IMR-90 (cell line): Measurements from ENCODE around the gene TNKS1BP1. TPM values are rescaled to one million over a fixed set of nuclear protein-coding genes. Genes with fewer than 3 reads are reported as not detected.

Experiments used
- ATAC-seq: fragments of 200-7000 bp; cut with Tn5 transposase; 2 replicates; pipeline ENCODE4 v1.9.1; 2020; ENCODE audit warnings: low read depth, mild to moderate bottlenecking, moderate library complexity
- BruUV-seq: library from RNA; stranded (reverse); fragments of 400-500 nt; replicated peaks from 2 replicates; lab custom pipeline; 2021; lab: Mats Ljungman, UMichigan
- CTCF ChIA-PET: fragments of 300-600 bp; formaldehyde crosslinking; extraction: SDS; loops from one replicate; lab custom pipeline; 2021; ENCODE audit warnings: antibody characterized with exemption; lab: Yijun Ruan, JAX
- POLR2A ChIA-PET: fragments of 300-600 bp; sonication (Branson Sonifier 250); formaldehyde crosslinking; loops from one replicate; lab custom pipeline; 2022; ENCODE audit warnings: antibody characterized with exemption; ENCODE audit not compliant: unreplicated experiment; lab: Charles Lee
- DNase-seq: peaks from one replicate; pipeline ENCODE4 v3.0.0; 2013
- H2AFZ ChIP-seq: replicated peaks from 2 replicates; pipeline ENCODE3; 2013; ENCODE audit warnings: low read length, mild to moderate bottlenecking; ENCODE audit not compliant: poor library complexity
- H2AK5ac ChIP-seq: 2 replicates; pipeline ENCODE4 v1.6.1; 2013; ENCODE audit warnings: low read depth, low read length, inconsistent platforms
- H2AK9ac ChIP-seq: replicated peaks from 2 replicates; pipeline ENCODE3; 2013; ENCODE audit warnings: mild to moderate bottlenecking, low read depth, low read length, moderate library complexity; ENCODE audit not compliant: poor library complexity
- H2BK120ac ChIP-seq: 2 replicates; pipeline ENCODE4 v1.6.1; 2013; ENCODE audit warnings: low read depth, low read length, inconsistent platforms
- H2BK15ac ChIP-seq: 3 replicates; pipeline ENCODE4 v1.6.1; 2013; ENCODE audit warnings: low read depth, low read length, inconsistent platforms
- H2BK20ac ChIP-seq: 2 replicates; pipeline ENCODE4 v1.6.1; 2013; ENCODE audit warnings: low read depth, mild to moderate bottlenecking, inconsistent platforms, low read length, moderate library complexity
- H2BK5ac ChIP-seq: 2 replicates; pipeline ENCODE4 v1.6.1; 2013; ENCODE audit warnings: mild to moderate bottlenecking, low read depth, low read length, inconsistent platforms; ENCODE audit not compliant: poor library complexity, severe bottlenecking
- H3K14ac ChIP-seq: replicated peaks from 2 replicates; pipeline ENCODE4 v1.6.1; 2013; ENCODE audit warnings: low read depth, low read length, inconsistent platforms
- H3K18ac ChIP-seq: 2 replicates; pipeline ENCODE4 v1.6.1; 2013; ENCODE audit warnings: low read depth, low read length, control low read depth
- H3K23ac ChIP-seq: 2 replicates; pipeline ENCODE4 v1.6.1; 2013; ENCODE audit warnings: low read depth, low read length, inconsistent platforms
- H3K27ac ChIP-seq: 2 replicates; pipeline ENCODE4 v1.5.1; 2013; ENCODE audit warnings: mild to moderate bottlenecking, control low read depth, low read length; ENCODE audit not compliant: insufficient read depth
- H3K27me3 ChIP-seq: 2 replicates; pipeline ENCODE4 v1.6.1; 2013; ENCODE audit warnings: low read length; ENCODE audit not compliant: control insufficient read depth, insufficient read depth
- H3K36me3 ChIP-seq: 2 replicates; pipeline ENCODE4 v1.6.1; 2013; ENCODE audit warnings: low read length, mixed read lengths; ENCODE audit not compliant: control insufficient read depth, insufficient read depth
- H3K4ac ChIP-seq: 2 replicates; pipeline ENCODE4 v1.6.1; 2013; ENCODE audit warnings: low read depth, low read length, inconsistent platforms
- H3K4me1 ChIP-seq: 2 replicates; pipeline ENCODE4 v1.6.1; 2013; ENCODE audit warnings: low read length, mixed read lengths; ENCODE audit not compliant: control insufficient read depth, insufficient read depth
- H3K4me2 ChIP-seq: 2 replicates; pipeline ENCODE4 v1.6.1; 2013; ENCODE audit warnings: low read depth, mild to moderate bottlenecking, control low read depth, low read length, moderate library complexity
- H3K4me3 ChIP-seq: 2 replicates; pipeline ENCODE4 v1.5.1; 2013; ENCODE audit warnings: low read depth, mild to moderate bottlenecking, control low read depth, low read length, moderate library complexity; ENCODE audit not compliant: insufficient read depth
- H3K56ac ChIP-seq: 2 replicates; pipeline ENCODE4 v1.6.1; 2013; ENCODE audit warnings: low read length, inconsistent platforms; ENCODE audit not compliant: insufficient read depth; ENCODE audit errors: extremely low read depth
- H3K79me1 ChIP-seq, 2 experiments: 2 replicates each; pipeline ENCODE4 v1.6.1; 2013; ENCODE audit warnings: low read length in 2 of 2, inconsistent platforms in 1 of 2, low read depth in 1 of 2
- H3K9ac ChIP-seq: 2 replicates; pipeline ENCODE4 v1.6.1; 2013; ENCODE audit warnings: low read depth, low read length, control low read depth
- H3K9me1 ChIP-seq: 2 replicates; pipeline ENCODE4 v1.6.1; 2013; ENCODE audit warnings: low read length, inconsistent platforms; ENCODE audit not compliant: insufficient read depth
- H3K9me3 ChIP-seq: 2 replicates; pipeline ENCODE4 v1.6.1; 2013; ENCODE audit warnings: low read length; ENCODE audit not compliant: control insufficient read depth, insufficient read depth
- H4K20me1 ChIP-seq: 2 replicates; pipeline ENCODE4 v1.6.1; 2013; ENCODE audit warnings: low read length, inconsistent platforms; ENCODE audit not compliant: insufficient read depth
- H4K5ac ChIP-seq: 2 replicates; pipeline ENCODE4 v1.6.1; 2013; ENCODE audit warnings: mild to moderate bottlenecking, low read depth, low read length, control low read depth
- H4K8ac ChIP-seq, 2 experiments: 2 replicates each; pipeline ENCODE4 v1.6.1; 2013; ENCODE audit warnings: low read depth in 2 of 2, low read length in 2 of 2, control low read depth in 1 of 2, inconsistent platforms in 1 of 2
- H4K91ac ChIP-seq: 2 replicates; pipeline ENCODE4 v1.6.1; 2013; ENCODE audit warnings: low read depth, low read length, inconsistent platforms; ENCODE audit not compliant: insufficient read depth
- BHLHE40 ChIP-seq: fragments of 150-350 bp; IDR thresholded peaks from 2 replicates; pipeline ENCODE4 v1.6.1; 2016; ENCODE audit warnings: mild to moderate bottlenecking, low read depth, low read length
- CEBPB ChIP-seq: IDR thresholded peaks from 2 replicates; pipeline ENCODE4 v1.6.1; 2012; ENCODE audit warnings: low read depth, low read length, improper control_type of control experiment
- CHD1 ChIP-seq: IDR thresholded peaks from 2 replicates; pipeline ENCODE4 v1.6.1; 2012; ENCODE audit warnings: low read depth, low read length, improper control_type of control experiment
- CTCF ChIP-seq: conservative IDR thresholded peaks from 2 replicates; pipeline ENCODE4 v1.5.1; 2012; ENCODE audit warnings: mild to moderate bottlenecking, low read depth, low read length, improper control_type of control experiment
- MXI1 ChIP-seq: IDR thresholded peaks from 2 replicates; pipeline ENCODE4 v1.6.1; 2012; ENCODE audit warnings: low read depth, mild to moderate bottlenecking, low read length, moderate library complexity, borderline replicate concordance
- NFE2L2 ChIP-seq: fragments of 150-350 bp; IDR thresholded peaks from 2 replicates; pipeline ENCODE4 v1.6.1; 2016; ENCODE audit warnings: low read depth, mild to moderate bottlenecking, low read length
- POLR2A ChIP-seq: IDR thresholded peaks from 2 replicates; pipeline ENCODE4 v1.6.1; 2012; ENCODE audit warnings: mild to moderate bottlenecking, low read depth, low read length
- RFX5 ChIP-seq: IDR thresholded peaks from 2 replicates; pipeline ENCODE4 v1.8.0; 2012; ENCODE audit warnings: low read depth, mild to moderate bottlenecking, low read length, moderate library complexity
- SMC3 ChIP-seq: fragments of 150-350 bp; IDR thresholded peaks from 2 replicates; pipeline ENCODE4 v1.6.1; 2016; ENCODE audit warnings: low read depth, mild to moderate bottlenecking, antibody characterized with exemption, low read length, moderate library complexity
- USF2 ChIP-seq: fragments of 150-350 bp; IDR thresholded peaks from 2 replicates; pipeline ENCODE4 v1.6.1; 2017; ENCODE audit warnings: mild to moderate bottlenecking, antibody characterized with exemption, low read length, low read depth
- WGBS, 2 experiments: methylation state at CpG; one replicate each; pipeline versions ENCODE4 v1.1.5 to v1.1.7; 2013; ENCODE audit warnings: missing lambda C conversion rate in 2 of 2; ENCODE audit not compliant: insufficient read length in 1 of 2; ENCODE audit errors: extremely low coverage in 2 of 2; 5-methylcytosine and 5-hydroxymethylcytosine counted together
- dilution Hi-C: fragments of 300-500 bp; cut with HindIII; formaldehyde crosslinking; loops from one replicate; pipeline ENCODE4 v1.14.3; 2018; ENCODE audit warnings: low sequenced_read_pairs; ENCODE audit not compliant: unreplicated experiment
- in situ Hi-C: fragments of 300-500 bp; cut with MboI; formaldehyde crosslinking; loops from 3 replicates; pipeline ENCODE4 v1.14.3; 2019; ENCODE audit warnings: low sequenced_read_pairs, inconsistent platforms, mixed read lengths
- intact Hi-C: fragments of 100-400 bp; cut with micrococcal nuclease; formaldehyde crosslinking; loops from 2 replicates; pipeline ENCODE4 v1.10.0; 2022
- polyA plus RNA-seq, 3 experiments: library from polyadenylated mRNA; depleted of rRNA; stranded (reverse); fragments of >200 nt; gene quantifications; 2 replicates each; pipeline ENCODE4 v1.2.3, GENCODE V29; 2012; ENCODE audit warnings: low replicate concordance in 1 of 3
- total RNA-seq: library from RNA; depleted of rRNA; stranded (reverse); fragments of >200 nt; gene quantifications from 2 replicates; pipeline ENCODE4 v1.2.3, GENCODE V29; 2012

The TNKS1BP1 gene
- total and polyA plus RNA-seq, 2 of the 4 experiments (the other 2 are of a cell fraction) = 31.7 to 71.4 TPM

- no peak for DNase-seq
- Histone ChIP-seq H3K9me1 (peaks cover 44% of the 10 kb centered on the region), H2BK15ac (no peak overlapping the region), H3K18ac (no peak overlapping the region), H3K14ac (no peak overlapping the region), H3K56ac (no peak overlapping the region), H2AFZ (no peak overlapping the region), H3K27ac (no peak overlapping the region), H4K91ac (no peak overlapping the region), H3K4me3 (no peak overlapping the region), H4K20me1 (peaks cover 72% of the 10 kb centered on the region), H4K8ac (no peak overlapping the region), H3K27me3 (no peaks in the 10 kb centered on the region), H3K4ac (no peak overlapping the region), H2BK20ac (no peak overlapping the region), H2AK9ac (no peak overlapping the region), H2AK5ac (no peak overlapping the region), H3K36me3 (peaks cover 49% of the 10 kb centered on the region), H3K4me1 (peaks cover 32% of the 10 kb centered on the region), H3K9ac (no peak overlapping the region), H3K9me3 (no peaks in the 10 kb centered on the region), H3K4me2 (no peak overlapping the region), H4K5ac (no peak overlapping the region), H3K23ac (no peak overlapping the region), H3K79me1 (peaks cover 30 to 80% of the 10 kb centered on the region in 2 experiments), H2BK120ac (no peak overlapping the region), H2BK5ac (no peak overlapping the region)
- ChIA-PET POLR2A (interaction anchor here (3.0 kb wide), 1 partner anchor 8 kb away, joined by 16 read pairs; no protein-coding TSS in a partner anchor), CTCF (interaction anchor here (1.7 kb wide), 1 partner anchor 70 kb away, joined by 4 read pairs; no protein-coding TSS in a partner anchor)
- intact Hi-C loops = no loop called here
- no peak for TF ChIP-seq BHLHE40
- TF ChIP-seq NFE2L2 = no peak
- TF ChIP-seq MXI1 = no peak
- no peak for TF ChIP-seq SMC3
- no peak for TF ChIP-seq USF2
- TF ChIP-seq CTCF = no peak
- TF ChIP-seq CHD1 = no peak
- TF ChIP-seq RFX5 = no peak
- TF ChIP-seq CEBPB = no peak
- TF ChIP-seq POLR2A = no peak
- BruUV-seq = TSS peak; percentile 96
- dilution Hi-C loops = no loop called here
- no peak for ATAC-seq
- 98% methylated on average over 10 of the region's 22 CpGs; no CpG with 5 or more reads in 1 of the 2 experiments for WGBS, 2 experiments
- in situ Hi-C loops = no loop called here
These were observed 4.6 kb downstream of the TNKS1BP1 start for GRCh38 chr11:57320067-57320718.
